Measurements from ENCODE around the gene IQGAP2. TPM values are rescaled to one million over a fixed set of nuclear protein-coding genes. Genes with fewer than 3 reads are reported as not detected.
A peak's percentile ranks its signal among the peaks of the same experiment; 100 is the strongest.

IQGAP2 gene
- total and polyA plus RNA-seq, 3 experiments from 2014 or later, result 51.4 to 70.5 (median 62.5) TPM

DNA sequence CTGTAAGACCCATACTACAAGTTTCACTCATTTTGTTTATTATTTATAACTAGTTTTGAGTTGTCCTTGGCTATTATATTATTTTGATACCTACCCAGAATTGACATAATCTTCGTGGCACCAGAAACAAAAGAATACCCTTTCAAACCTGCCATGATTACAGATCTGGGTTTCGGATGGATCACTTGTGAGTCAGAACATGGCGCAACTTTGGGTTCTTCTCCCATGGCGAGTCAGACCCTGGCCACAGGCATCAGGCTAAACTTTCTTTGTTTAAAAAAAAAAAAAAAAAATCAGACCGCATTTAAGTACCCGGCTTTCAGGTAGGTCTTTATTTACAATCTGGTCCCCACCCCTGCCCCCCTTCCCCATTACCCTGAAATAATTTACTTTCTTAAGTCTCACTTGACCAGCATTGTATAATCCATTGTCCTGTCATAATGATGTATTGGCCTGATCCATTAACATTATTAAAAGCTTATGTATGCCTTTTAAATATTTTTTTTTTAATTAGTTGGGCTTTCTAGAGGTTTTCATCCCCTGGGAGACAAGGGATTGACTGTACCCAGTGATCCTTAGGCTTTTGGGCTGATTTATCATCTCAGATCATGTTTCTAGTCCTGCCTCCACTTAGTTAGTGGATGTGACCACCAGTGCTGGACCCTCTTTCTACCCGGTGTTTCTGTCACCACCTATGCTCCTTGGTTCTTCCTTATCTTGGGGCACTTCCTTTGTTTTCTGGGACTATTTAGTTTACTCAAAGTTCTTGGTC lies 176.3 kb downstream of the IQGAP2 start:
- Mint-ChIP-seq H3K4me3 (no peak overlapping the region), H3K36me3 (peaks cover 0 to 54% (median 3%) of the 10 kb centered on the region in 3 donors), H3K27ac (no peak overlapping the region), H3K9me3 (no peaks in the 10 kb centered on the region), H3K27me3 (no peaks in the 10 kb centered on the region), H3K4me1 (peaks cover 26 to 52% (median 47%) of the 10 kb centered on the region in 3 donors)
- Histone ChIP-seq H3K9me3 (ENCODE audit: low read length) (no peaks in the 10 kb centered on the region), H3K4me1 (ENCODE audit: insufficient read depth, low read length) (peaks cover 7% of the 10 kb centered on the region), H3K4me3 (ENCODE audit: low read length) (no peak overlapping the region), H3K27ac (ENCODE audit: low read depth, low read length) (no peak overlapping the region), H3K36me3 (ENCODE audit: insufficient read depth, low read length) (peaks cover 2% of the 10 kb centered on the region), H3K27me3 (ENCODE audit: insufficient read depth, low read length, poor library complexity, severe bottlenecking) (no peaks in the 10 kb centered on the region)
- POLR2A ChIA-PET, result no interaction called here
- no peak for DNase-seq
- CTCF ChIA-PET, result no interaction called here

DNA sequence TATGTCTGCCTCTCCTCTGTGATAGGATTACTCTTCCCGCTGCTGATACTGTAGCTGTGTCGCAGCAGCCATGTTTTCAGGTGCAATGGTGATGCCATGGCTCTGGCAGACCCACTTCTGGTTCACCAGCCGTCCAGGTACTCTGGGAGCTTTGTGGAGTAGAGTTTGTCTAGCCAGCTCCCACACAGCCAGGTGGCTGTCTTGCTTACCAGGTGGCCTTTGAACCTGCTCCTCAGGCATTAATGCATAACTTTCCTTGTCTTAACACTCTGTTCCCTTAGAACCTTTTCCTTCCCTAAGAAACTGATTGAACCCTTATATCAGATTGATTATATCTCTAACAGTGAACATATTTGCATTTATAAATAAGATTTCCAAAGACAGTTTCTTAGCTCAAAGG lies 177.9 kb downstream of the IQGAP2 start:
- Mint-ChIP-seq H3K27me3 (no peaks in the 10 kb centered on the region), H3K9me3 (no peaks in the 10 kb centered on the region), H3K4me1 (peaks cover 26 to 52% (median 47%) of the 10 kb centered on the region in 3 donors), H3K27ac (peak overlapping the region in 6 of 8 donors; percentile 53 to 94 (median 64)), H3K4me3 (no peak overlapping the region), H3K36me3 (peaks cover 0 to 54% (median 9%) of the 10 kb centered on the region in 3 donors)
- no peak overlapping the region for H3K27ac ChIP-seq (ENCODE audit: low read depth, low read length)
- no peak overlapping the region for H3K4me3 ChIP-seq (ENCODE audit: low read length)
- H3K36me3 ChIP-seq (ENCODE audit: insufficient read depth, low read length), result peaks cover 5% of the 10 kb centered on the region
- POLR2A ChIA-PET, result interaction anchor here (0.5 kb wide), 1 partner anchor 196 kb away, joined by 4 read pairs; no protein-coding TSS in a partner anchor
- no peak for DNase-seq
- H3K4me1 ChIP-seq (ENCODE audit: insufficient read depth, low read length), result peaks cover 7% of the 10 kb centered on the region
- CTCF ChIA-PET, result interaction anchor here (0.5 to 4.6 kb wide), 5 partner anchors 17 to 1603 kb away, joined by 3 to 46 read pairs (median 3); partner anchors contain the start of gene IQGAP2
- H3K9me3 ChIP-seq (ENCODE audit: low read length), result no peaks in the 10 kb centered on the region
- H3K27me3 ChIP-seq (ENCODE audit: insufficient read depth, low read length, poor library complexity, severe bottlenecking), result no peaks in the 10 kb centered on the region

GRCh38 chr5:76582230-76583162 lies 179.4 kb downstream of the IQGAP2 start:
- DNase-seq, result no peak
- Mint-ChIP-seq H3K27ac (peak overlapping the region in 4 of 8 donors; percentile 34 to 78 (median 64)), H3K27me3 (no peaks in the 10 kb centered on the region), H3K36me3 (peaks cover 0 to 44% (median 9%) of the 10 kb centered on the region in 3 donors), H3K9me3 (no peaks in the 10 kb centered on the region), H3K4me3 (no peak overlapping the region), H3K4me1 (peaks cover 22 to 39% (median 37%) of the 10 kb centered on the region in 3 donors)
- Histone ChIP-seq H3K4me1 (ENCODE audit: insufficient read depth, low read length) (peaks cover 5% of the 10 kb centered on the region), H3K9me3 (ENCODE audit: low read length) (no peaks in the 10 kb centered on the region), H3K4me3 (ENCODE audit: low read length) (no peak overlapping the region), H3K27ac (ENCODE audit: low read depth, low read length) (no peak overlapping the region), H3K36me3 (ENCODE audit: insufficient read depth, low read length) (peaks cover 5% of the 10 kb centered on the region), H3K27me3 (ENCODE audit: insufficient read depth, low read length, poor library complexity, severe bottlenecking) (no peaks in the 10 kb centered on the region)
- CTCF ChIA-PET, result interaction anchor here (0.6 to 4.6 kb wide), 22 partner anchors 8 to 326 kb away, joined by 3 to 46 read pairs (median 3); partner anchors contain the start of gene IQGAP2
- POLR2A ChIA-PET, result interaction anchor here (0.6 to 1.6 kb wide), 5 partner anchors 35 to 1878 kb away, joined by 3 to 10 read pairs (median 3); partner anchors contain the start of gene IQGAP2

- H3K9me3 ChIP-seq (ENCODE audit: low read length), result no peaks in the 10 kb centered on the region
- Mint-ChIP-seq H3K4me1 (peaks cover 17 to 32% (median 31%) of the 10 kb centered on the region in 3 donors), H3K27ac (peak overlapping the region in 3 of 8 donors; percentile 17 to 53 (median 34)), H3K27me3 (no peaks in the 10 kb centered on the region), H3K9me3 (no peaks in the 10 kb centered on the region), H3K4me3 (no peak overlapping the region), H3K36me3 (peaks cover 0 to 41% (median 9%) of the 10 kb centered on the region in 3 donors)
- no peaks in the 10 kb centered on the region for H3K27me3 ChIP-seq (ENCODE audit: insufficient read depth, low read length, poor library complexity, severe bottlenecking)
- ChIA-PET CTCF (interaction anchor here (0.6 to 4.6 kb wide), 23 partner anchors 9 to 327 kb away, joined by 3 to 46 read pairs (median 3); partner anchors contain the start of gene IQGAP2), POLR2A (interaction anchor here (0.6 to 1.6 kb wide), 3 partner anchors 36 to 220 kb away, joined by 3 to 5 read pairs (median 3); partner anchors contain the start of gene IQGAP2)
- peaks cover 5% of the 10 kb centered on the region for H3K36me3 ChIP-seq (ENCODE audit: insufficient read depth, low read length)
- H3K4me3 ChIP-seq (ENCODE audit: low read length), result no peak overlapping the region
- DNase-seq, result peak in 1 of 5 donors; percentile 12
- H3K4me1 ChIP-seq (ENCODE audit: insufficient read depth, low read length), result no peaks in the 10 kb centered on the region
- no peak overlapping the region for H3K27ac ChIP-seq (ENCODE audit: low read depth, low read length)
These were observed 180.3 kb downstream of the IQGAP2 start for GRCh38 chr5:76583163-76584047.

DNA sequence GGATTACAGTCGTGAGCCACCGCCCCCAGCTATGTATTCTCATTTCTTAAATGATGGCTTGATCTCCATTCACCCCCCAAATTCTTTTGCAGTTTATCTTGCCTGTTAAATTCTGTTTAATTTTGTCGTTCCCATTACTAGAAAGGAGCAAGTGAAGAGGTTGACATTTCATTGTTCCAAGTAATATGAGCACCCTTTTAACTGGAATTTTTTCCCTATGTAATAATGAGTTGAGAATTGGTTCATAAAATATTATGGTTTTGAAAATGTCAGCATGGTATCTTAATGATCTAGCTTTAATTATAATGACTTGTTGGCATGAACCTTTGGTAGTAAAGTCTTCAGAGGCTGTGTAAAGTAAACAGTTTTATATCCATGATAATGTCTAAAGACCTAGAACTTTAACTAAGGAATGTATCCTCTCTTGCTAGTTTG lies 182.7 kb downstream of the IQGAP2 start:
- H3K4me1 ChIP-seq (ENCODE audit: insufficient read depth, low read length), result no peaks in the 10 kb centered on the region
- DNase-seq, result no peak
- H3K27ac Mint-ChIP-seq, result peak overlapping the region in 2 of 8 donors; percentile 6 to 35
- H3K9me3 ChIP-seq (ENCODE audit: low read length), result no peaks in the 10 kb centered on the region
- H3K4me3 ChIP-seq (ENCODE audit: low read length), result no peak overlapping the region
- H3K4me3 Mint-ChIP-seq, result no peak overlapping the region
- peaks cover 18 to 29% (median 25%) of the 10 kb centered on the region in 3 donors for H3K4me1 Mint-ChIP-seq
- peaks cover 4 to 45% (median 10%) of the 10 kb centered on the region in 3 donors for H3K36me3 Mint-ChIP-seq
- H3K27me3 Mint-ChIP-seq, result no peaks in the 10 kb centered on the region
- ChIA-PET CTCF (interaction anchor here (0.8 to 1.4 kb wide), 2 partner anchors 182 to 189 kb away, joined by 4 to 6 read pairs; no protein-coding TSS in a partner anchor), POLR2A (no interaction called here)
- no peaks in the 10 kb centered on the region for H3K27me3 ChIP-seq (ENCODE audit: insufficient read depth, low read length, poor library complexity, severe bottlenecking)
- H3K27ac ChIP-seq (ENCODE audit: low read depth, low read length), result no peak overlapping the region
- H3K9me3 Mint-ChIP-seq, result no peaks in the 10 kb centered on the region
- peaks cover 5% of the 10 kb centered on the region for H3K36me3 ChIP-seq (ENCODE audit: insufficient read depth, low read length)

DNA sequence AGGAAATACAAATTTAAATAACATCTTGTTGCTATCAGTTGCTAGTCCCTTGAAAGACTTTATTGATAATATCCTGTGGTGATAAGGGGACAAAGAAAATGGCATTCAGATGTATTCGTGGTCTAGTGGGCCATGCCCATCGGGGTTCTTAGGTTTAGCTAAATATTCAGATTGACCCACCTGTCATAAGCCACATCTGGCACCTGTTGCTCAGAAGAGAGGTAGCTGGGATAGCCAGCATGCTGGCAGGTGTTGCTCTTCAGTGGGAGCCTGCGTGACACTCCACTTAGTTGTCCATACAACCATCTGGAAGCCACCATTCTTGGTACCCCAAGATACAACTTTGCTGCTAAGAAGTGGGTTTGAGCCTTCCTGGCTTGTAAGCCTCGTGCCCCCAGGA lies 183.4 kb downstream of the IQGAP2 start:
- Histone ChIP-seq H3K36me3 (ENCODE audit: insufficient read depth, low read length) (peaks cover 9% of the 10 kb centered on the region), H3K27ac (ENCODE audit: low read depth, low read length) (no peak overlapping the region), H3K4me1 (ENCODE audit: insufficient read depth, low read length) (no peaks in the 10 kb centered on the region), H3K27me3 (ENCODE audit: insufficient read depth, low read length, poor library complexity, severe bottlenecking) (no peaks in the 10 kb centered on the region), H3K9me3 (ENCODE audit: low read length) (no peaks in the 10 kb centered on the region), H3K4me3 (ENCODE audit: low read length) (no peak overlapping the region)
- Mint-ChIP-seq H3K4me3 (no peak overlapping the region), H3K36me3 (peaks cover 4 to 48% (median 11%) of the 10 kb centered on the region in 3 donors), H3K27ac (no peak overlapping the region), H3K4me1 (peaks cover 13 to 22% (median 22%) of the 10 kb centered on the region in 3 donors), H3K27me3 (no peaks in the 10 kb centered on the region), H3K9me3 (no peaks in the 10 kb centered on the region)
- POLR2A ChIA-PET, result interaction anchor here (0.5 kb wide), 1 partner anchor 236 kb away, joined by 8 read pairs; no protein-coding TSS in a partner anchor
- CTCF ChIA-PET, result interaction anchor here (1.4 kb wide), 1 partner anchor 188 kb away, joined by 6 read pairs; no protein-coding TSS in a partner anchor
- no peak for DNase-seq

- Mint-ChIP-seq H3K9me3 (no peaks in the 10 kb centered on the region), H3K27me3 (no peaks in the 10 kb centered on the region), H3K4me1 (peaks cover 5 to 9% (median 7%) of the 10 kb centered on the region in 3 donors), H3K36me3 (peaks cover 4 to 68% (median 22%) of the 10 kb centered on the region in 3 donors), H3K27ac (peak overlapping the region in 1 of 8 donors; percentile 83), H3K4me3 (no peak overlapping the region)
- Histone ChIP-seq H3K27ac (ENCODE audit: low read depth, low read length) (no peak overlapping the region), H3K4me1 (ENCODE audit: insufficient read depth, low read length) (no peaks in the 10 kb centered on the region), H3K27me3 (ENCODE audit: insufficient read depth, low read length, poor library complexity, severe bottlenecking) (no peaks in the 10 kb centered on the region), H3K4me3 (ENCODE audit: low read length) (no peak overlapping the region), H3K36me3 (ENCODE audit: insufficient read depth, low read length) (peaks cover 19% of the 10 kb centered on the region), H3K9me3 (ENCODE audit: low read length) (no peaks in the 10 kb centered on the region)
- POLR2A ChIA-PET, result no interaction called here
- CTCF ChIA-PET, result no interaction called here
- DNase-seq, result no peak
These were observed 186.9 kb downstream of the IQGAP2 start for GRCh38 chr5:76590027-76590426.
